ENCODE results near the gene CNKSR1. TPM values are rescaled to one million over a fixed set of nuclear protein-coding genes. Genes with fewer than 3 reads are reported as not detected.

CNKSR1 gene
- polyA plus RNA-seq, 1 donor from 2014 or later = 2.2 TPM

GRCh38 chr1:26168410-26169197 is 8.7 kb upstream of the CNKSR1 start, which contains the start of gene C1orf232:
C1orf232 (minus strand) TSS chr1:26168963; CDS start chr1:26168499, 464 bp downstream.
- Mint-ChIP-seq H3K4me1 (peaks cover 0 to 4% (median 3%) of the 10 kb centered on the region in 3 donors), H3K27me3 (peaks cover 1% of the 10 kb centered on the region), H3K36me3 (no peaks in the 10 kb centered on the region), H3K9me3 (no peaks in the 10 kb centered on the region), H3K4me3 (peak within 1 kb of the TSS; percentile 92 to 98 (median 95)), H3K27ac (peak within 1 kb of the TSS; percentile 53 to 96 (median 88))

- H3K4me3 Mint-ChIP-seq = peak overlapping the region; percentile 92 to 98 (median 95)
- H3K27ac Mint-ChIP-seq = peak overlapping the region in 2 of 3 donors; percentile 4 to 96
- peaks cover 1% of the 10 kb centered on the region for H3K27me3 Mint-ChIP-seq
- H3K36me3 Mint-ChIP-seq = peaks cover 2% of the 10 kb centered on the region
- no peaks in the 10 kb centered on the region for H3K9me3 Mint-ChIP-seq
- H3K4me1 Mint-ChIP-seq = peaks cover 0 to 3% (median 1%) of the 10 kb centered on the region in 3 donors
These were observed 8.1 kb upstream of the CNKSR1 start for GRCh38 chr1:26169198-26169554.

GRCh38 chr1:26169669-26170471 is 7.4 kb upstream of the CNKSR1 start, which contains the start of gene ZNF593:
ZNF593 (plus strand) TSS chr1:26169908; CDS start chr1:26169984, 76 bp downstream.
- no peaks in the 10 kb centered on the region for H3K9me3 Mint-ChIP-seq
- H3K4me1 Mint-ChIP-seq = peaks cover 0 to 3% (median 0%) of the 10 kb centered on the region in 3 donors
- peaks cover 2% of the 10 kb centered on the region for H3K36me3 Mint-ChIP-seq
- H3K4me3 Mint-ChIP-seq = peak within 1 kb of the TSS; percentile 92 to 98 (median 95)
- H3K27ac Mint-ChIP-seq = peak within 1 kb of the TSS; percentile 53 to 96 (median 88)
- H3K27me3 Mint-ChIP-seq = no peaks in the 10 kb centered on the region

GRCh38 chr1:26170472-26170821 is 6.8 kb upstream of the CNKSR1 start:
- Mint-ChIP-seq H3K4me3 (peak overlapping the region; percentile 92 to 98 (median 95)), H3K9me3 (no peaks in the 10 kb centered on the region), H3K4me1 (peaks cover 0 to 3% (median 0%) of the 10 kb centered on the region in 3 donors), H3K27ac (peak overlapping the region in 2 of 3 donors; percentile 88 to 96), H3K36me3 (peaks cover 2% of the 10 kb centered on the region), H3K27me3 (no peaks in the 10 kb centered on the region)

- peaks cover 2% of the 10 kb centered on the region for H3K36me3 Mint-ChIP-seq
- no peaks in the 10 kb centered on the region for H3K27me3 Mint-ChIP-seq
- H3K4me3 Mint-ChIP-seq = peak within 1 kb of the TSS; percentile 21 to 98 (median 95)
- H3K27ac Mint-ChIP-seq = peak within 1 kb of the TSS in 1 of 3 donors; percentile 96
- no peaks in the 10 kb centered on the region for H3K9me3 Mint-ChIP-seq
- peaks cover 0 to 3% (median 0%) of the 10 kb centered on the region in 3 donors for H3K4me1 Mint-ChIP-seq
These were observed 5.9 kb upstream of the CNKSR1 start, which contains the start of gene ZNF593OS for GRCh38 chr1:26171084-26172072. ZNF593OS (minus strand) TSS chr1:26171832; CDS start chr1:26171661, 171 bp downstream.

- H3K36me3 Mint-ChIP-seq = peaks cover 2% of the 10 kb centered on the region
- no peaks in the 10 kb centered on the region for H3K27me3 Mint-ChIP-seq
- H3K9me3 Mint-ChIP-seq = no peaks in the 10 kb centered on the region
- no peak overlapping the region for H3K27ac Mint-ChIP-seq
- peaks cover 0 to 3% (median 0%) of the 10 kb centered on the region in 3 donors for H3K4me1 Mint-ChIP-seq
- H3K4me3 Mint-ChIP-seq = no peak overlapping the region
These were observed 1.9 kb upstream of the CNKSR1 start for GRCh38 chr1:26175346-26175745.

- H3K36me3 Mint-ChIP-seq = peaks cover 4% of the 10 kb centered on the region
- H3K4me3 Mint-ChIP-seq = peak overlapping the region in 2 of 4 donors; percentile 16 to 24
- H3K27ac Mint-ChIP-seq = peak overlapping the region in 1 of 3 donors; percentile 71
- H3K27me3 Mint-ChIP-seq = no peaks in the 10 kb centered on the region
- no peaks in the 10 kb centered on the region for H3K9me3 Mint-ChIP-seq
- peaks cover 0 to 4% (median 0%) of the 10 kb centered on the region in 3 donors for H3K4me1 Mint-ChIP-seq
These were observed 2.8 kb downstream of the CNKSR1 start for GRCh38 chr1:26180010-26180506.

- Mint-ChIP-seq H3K9me3 (no peaks in the 10 kb centered on the region), H3K27me3 (no peaks in the 10 kb centered on the region), H3K4me3 (peak overlapping the region in 1 of 4 donors; percentile 58), H3K36me3 (peaks cover 4% of the 10 kb centered on the region), H3K27ac (no peak overlapping the region), H3K4me1 (peaks cover 0 to 4% (median 0%) of the 10 kb centered on the region in 3 donors)
These were observed 4.5 kb downstream of the CNKSR1 start for GRCh38 chr1:26181586-26182382.

- no peak overlapping the region for H3K4me3 Mint-ChIP-seq
- no peak overlapping the region for H3K27ac Mint-ChIP-seq
- H3K36me3 Mint-ChIP-seq = peaks cover 4% of the 10 kb centered on the region
- peaks cover 0 to 4% (median 0%) of the 10 kb centered on the region in 3 donors for H3K4me1 Mint-ChIP-seq
- H3K9me3 Mint-ChIP-seq = no peaks in the 10 kb centered on the region
- no peaks in the 10 kb centered on the region for H3K27me3 Mint-ChIP-seq
These were observed 5.0 kb downstream of the CNKSR1 start for GRCh38 chr1:26182383-26182696.

- Mint-ChIP-seq H3K4me3 (no peak overlapping the region), H3K9me3 (no peaks in the 10 kb centered on the region), H3K27ac (no peak overlapping the region), H3K36me3 (peaks cover 4% of the 10 kb centered on the region), H3K27me3 (no peaks in the 10 kb centered on the region), H3K4me1 (peaks cover 0 to 4% (median 0%) of the 10 kb centered on the region in 3 donors)
These were observed 6.8 kb downstream of the CNKSR1 start for GRCh38 chr1:26184086-26184485.

GRCh38 chr1:26184883-26185282 is 7.6 kb downstream of the CNKSR1 start:
- Mint-ChIP-seq H3K27me3 (no peaks in the 10 kb centered on the region), H3K36me3 (peaks cover 4% of the 10 kb centered on the region), H3K9me3 (no peaks in the 10 kb centered on the region), H3K27ac (no peak overlapping the region), H3K4me1 (peaks cover 0 to 1% (median 0%) of the 10 kb centered on the region in 3 donors), H3K4me3 (no peak overlapping the region)

GRCh38 chr1:26187882-26188281 is 10.6 kb downstream of the CNKSR1 start:
- Mint-ChIP-seq H3K9me3 (no peaks in the 10 kb centered on the region), H3K36me3 (no peaks in the 10 kb centered on the region), H3K4me1 (peaks cover 0 to 2% (median 0%) of the 10 kb centered on the region in 3 donors), H3K27ac (no peak overlapping the region), H3K4me3 (no peak overlapping the region), H3K27me3 (peaks cover 3% of the 10 kb centered on the region)

GRCh38 chr1:26188477-26188876 is 11.2 kb downstream of the CNKSR1 start:
- Mint-ChIP-seq H3K27me3 (peaks cover 3% of the 10 kb centered on the region), H3K9me3 (no peaks in the 10 kb centered on the region), H3K27ac (no peak overlapping the region), H3K4me1 (peaks cover 0 to 2% (median 0%) of the 10 kb centered on the region in 3 donors), H3K4me3 (no peak overlapping the region), H3K36me3 (no peaks in the 10 kb centered on the region)

Data from IgD-negative memory B cell (primary cell).